ENCODE results near the gene LCLAT1. TPM values are rescaled to one million over a fixed set of nuclear protein-coding genes. Genes with fewer than 3 reads are reported as not detected.

The LCLAT1 gene
- total and polyA plus RNA-seq, 4 donors, result 10.3 to 21.1 (median 11.9) TPM

DNA sequence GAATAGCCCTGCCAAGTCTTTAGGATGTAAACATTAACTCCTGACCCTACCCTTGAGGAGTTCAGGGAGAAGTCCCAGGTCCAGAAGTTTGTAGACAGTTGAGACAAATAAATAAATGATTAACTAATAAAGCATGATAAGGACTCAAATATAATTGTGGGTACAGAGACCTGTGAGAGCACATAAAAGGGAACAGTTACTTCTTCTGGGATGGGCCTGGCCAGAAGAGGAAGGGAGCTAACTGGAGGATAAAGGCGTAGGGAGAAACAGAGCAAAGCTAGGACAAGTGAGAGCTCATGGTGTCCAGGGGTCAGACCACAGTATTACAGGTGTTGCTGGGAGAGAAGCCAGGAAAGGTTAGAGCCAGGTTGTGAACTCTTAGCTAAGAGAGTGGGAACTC is 3.0 kb downstream of the LCLAT1 start:
- Histone ChIP-seq H3K4me1 (ENCODE audit: control insufficient read depth, insufficient read depth, low read length) (peaks cover 5% of the 10 kb centered on the region), H3K4me3 (ENCODE audit: low read depth, low read length) (no peak overlapping the region), H3K27ac (ENCODE audit: low read depth, low read length) (no peak overlapping the region), H3K27me3 (ENCODE audit: control insufficient read depth, insufficient read depth, low read length) (no peaks in the 10 kb centered on the region), H3K36me3 (ENCODE audit: control insufficient read depth, insufficient read depth, low read length) (no peaks in the 10 kb centered on the region), H3K9me3 (ENCODE audit: control insufficient read depth, insufficient read depth, low read length) (no peaks in the 10 kb centered on the region)
- DNase-seq (ENCODE audit: low read depth in 4 of 6, low spot score in 6 of 6), result no peak
- 100% methylated on average over 1 of the region's 1 CpG for WGBS (ENCODE audit: insufficient coverage)

DNA sequence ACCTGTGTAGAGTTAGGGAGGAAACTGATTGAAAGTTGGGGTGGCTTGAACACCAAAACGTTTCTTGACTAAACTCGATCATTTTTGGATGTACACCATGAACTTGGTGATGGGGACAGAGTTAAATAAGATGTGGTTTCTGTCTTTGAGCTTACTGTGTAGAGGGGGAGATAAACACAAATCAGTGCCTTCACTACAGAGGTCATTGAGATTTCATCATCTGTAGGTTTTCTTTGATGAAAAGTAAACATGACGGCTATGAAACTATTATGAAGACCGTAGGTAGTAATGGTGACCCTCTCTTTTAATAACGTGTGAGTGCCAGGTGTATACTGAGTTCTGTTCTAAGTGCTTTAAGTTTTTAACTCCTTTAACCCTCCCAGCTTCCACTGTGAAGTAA is 6.5 kb downstream of the LCLAT1 start:
- Histone ChIP-seq H3K4me1 (ENCODE audit: control insufficient read depth, insufficient read depth, low read length) (no peaks in the 10 kb centered on the region), H3K27ac (ENCODE audit: low read depth, low read length) (no peak overlapping the region), H3K4me3 (ENCODE audit: low read depth, low read length) (no peak overlapping the region), H3K9me3 (ENCODE audit: control insufficient read depth, insufficient read depth, low read length) (no peaks in the 10 kb centered on the region), H3K36me3 (ENCODE audit: control insufficient read depth, insufficient read depth, low read length) (no peaks in the 10 kb centered on the region), H3K27me3 (ENCODE audit: control insufficient read depth, insufficient read depth, low read length) (no peaks in the 10 kb centered on the region)
- WGBS (ENCODE audit: insufficient coverage), result 89% methylated on average over 4 of the region's 5 CpGs
- no peak for DNase-seq (ENCODE audit: low read depth in 4 of 6, low spot score in 6 of 6)

DNA sequence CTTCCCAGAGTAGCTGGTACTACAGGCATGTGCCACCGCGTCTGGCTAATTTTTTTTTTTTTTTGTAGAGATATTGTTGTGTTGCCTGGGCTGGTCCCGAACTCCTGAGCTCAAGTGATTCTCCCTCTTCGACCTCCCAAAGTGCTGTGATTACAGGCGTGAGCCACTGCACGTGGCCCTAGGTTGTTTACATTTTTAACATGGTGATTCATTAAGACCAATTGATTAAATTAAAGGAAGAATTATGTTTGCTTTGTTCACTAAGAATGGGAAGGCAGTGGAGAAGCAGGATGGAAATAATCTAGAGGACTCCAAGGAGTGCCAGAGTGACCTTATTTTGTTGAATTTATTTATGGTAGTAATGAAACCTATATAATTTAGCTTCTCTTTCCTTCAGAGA is 7.5 kb downstream of the LCLAT1 start:
- WGBS (ENCODE audit: insufficient coverage), result no CpG with 5 or more reads among the region's 6 CpGs
- H3K36me3 ChIP-seq (ENCODE audit: control insufficient read depth, insufficient read depth, low read length), result no peaks in the 10 kb centered on the region
- no peaks in the 10 kb centered on the region for H3K4me1 ChIP-seq (ENCODE audit: control insufficient read depth, insufficient read depth, low read length)

DNA sequence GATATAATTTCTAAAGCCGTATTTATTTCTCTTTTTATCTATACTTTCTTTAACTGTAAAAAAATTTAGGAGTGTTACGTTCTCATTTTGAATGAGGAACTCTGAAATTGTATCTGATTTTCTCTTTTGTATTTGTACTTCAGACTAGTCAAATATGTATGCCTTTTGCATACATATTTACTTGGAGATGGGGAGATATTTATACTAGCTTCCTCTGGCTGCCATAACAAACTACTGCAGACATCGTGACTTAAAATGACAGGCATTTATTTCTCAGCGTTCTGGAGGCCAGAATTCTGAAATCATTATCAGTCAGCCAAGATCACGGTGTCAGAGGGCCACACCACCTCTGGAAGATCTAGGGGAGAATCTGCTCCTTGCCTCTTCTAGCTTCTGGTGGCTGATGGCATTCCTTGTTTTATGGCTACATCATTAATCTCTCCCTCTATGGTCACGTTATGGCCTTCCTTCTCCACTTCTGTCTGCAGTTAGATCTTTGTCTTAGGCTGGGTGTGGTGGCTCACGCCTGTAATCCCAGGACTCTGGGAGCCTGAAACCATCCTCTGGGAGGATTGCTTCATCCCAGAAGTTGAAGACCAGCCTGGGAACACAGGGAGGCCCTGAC is 8.2 kb downstream of the LCLAT1 start:
- 79% methylated on average over 4 of the region's 7 CpGs for WGBS (ENCODE audit: insufficient coverage)
- no peaks in the 10 kb centered on the region for H3K27me3 ChIP-seq (ENCODE audit: control insufficient read depth, insufficient read depth, low read length)
- no peaks in the 10 kb centered on the region for H3K4me1 ChIP-seq (ENCODE audit: control insufficient read depth, insufficient read depth, low read length)
- H3K27ac ChIP-seq (ENCODE audit: low read depth, low read length), result no peak overlapping the region
- H3K4me3 ChIP-seq (ENCODE audit: low read depth, low read length), result no peak overlapping the region
- DNase-seq (ENCODE audit: low read depth in 4 of 6, low spot score in 6 of 6), result no peak
- no peaks in the 10 kb centered on the region for H3K36me3 ChIP-seq (ENCODE audit: control insufficient read depth, insufficient read depth, low read length)
- no peaks in the 10 kb centered on the region for H3K9me3 ChIP-seq (ENCODE audit: control insufficient read depth, insufficient read depth, low read length)

More for the DNA sequence above, 7.5 kb downstream of the LCLAT1 start:
- no peak for DNase-seq (ENCODE audit: low read depth in 4 of 6, low spot score in 6 of 6)
- H3K4me3 ChIP-seq (ENCODE audit: low read depth, low read length), result no peak overlapping the region
- no peak overlapping the region for H3K27ac ChIP-seq (ENCODE audit: low read depth, low read length)
- no peaks in the 10 kb centered on the region for H3K27me3 ChIP-seq (ENCODE audit: control insufficient read depth, insufficient read depth, low read length)
- H3K9me3 ChIP-seq (ENCODE audit: control insufficient read depth, insufficient read depth, low read length), result no peaks in the 10 kb centered on the region

- Histone ChIP-seq H3K27me3 (ENCODE audit: control insufficient read depth, insufficient read depth, low read length) (no peaks in the 10 kb centered on the region), H3K4me1 (ENCODE audit: control insufficient read depth, insufficient read depth, low read length) (no peaks in the 10 kb centered on the region), H3K4me3 (ENCODE audit: low read depth, low read length) (no peak overlapping the region), H3K27ac (ENCODE audit: low read depth, low read length) (no peak overlapping the region), H3K9me3 (ENCODE audit: control insufficient read depth, insufficient read depth, low read length) (no peaks in the 10 kb centered on the region), H3K36me3 (ENCODE audit: control insufficient read depth, insufficient read depth, low read length) (no peaks in the 10 kb centered on the region)
- no peak for DNase-seq (ENCODE audit: low read depth in 4 of 6, low spot score in 6 of 6)
- WGBS (ENCODE audit: insufficient coverage), result no CpG with 5 or more reads among the region's 2 CpGs
Observed at GRCh38 chr2:30456106-30456505, 9.1 kb downstream of the LCLAT1 start.

- H3K9me3 ChIP-seq (ENCODE audit: control insufficient read depth, insufficient read depth, low read length), result no peaks in the 10 kb centered on the region
- no peaks in the 10 kb centered on the region for H3K27me3 ChIP-seq (ENCODE audit: control insufficient read depth, insufficient read depth, low read length)
- no peak overlapping the region for H3K27ac ChIP-seq (ENCODE audit: low read depth, low read length)
- H3K4me1 ChIP-seq (ENCODE audit: control insufficient read depth, insufficient read depth, low read length), result no peaks in the 10 kb centered on the region
- no peak overlapping the region for H3K4me3 ChIP-seq (ENCODE audit: low read depth, low read length)
- WGBS (ENCODE audit: insufficient coverage), result 93% methylated on average over 1 of the region's 2 CpGs
- H3K36me3 ChIP-seq (ENCODE audit: control insufficient read depth, insufficient read depth, low read length), result no peaks in the 10 kb centered on the region
- DNase-seq (ENCODE audit: low read depth in 4 of 6, low spot score in 6 of 6), result no peak
Observed at GRCh38 chr2:30456579-30456978, 9.5 kb downstream of the LCLAT1 start.

DNA sequence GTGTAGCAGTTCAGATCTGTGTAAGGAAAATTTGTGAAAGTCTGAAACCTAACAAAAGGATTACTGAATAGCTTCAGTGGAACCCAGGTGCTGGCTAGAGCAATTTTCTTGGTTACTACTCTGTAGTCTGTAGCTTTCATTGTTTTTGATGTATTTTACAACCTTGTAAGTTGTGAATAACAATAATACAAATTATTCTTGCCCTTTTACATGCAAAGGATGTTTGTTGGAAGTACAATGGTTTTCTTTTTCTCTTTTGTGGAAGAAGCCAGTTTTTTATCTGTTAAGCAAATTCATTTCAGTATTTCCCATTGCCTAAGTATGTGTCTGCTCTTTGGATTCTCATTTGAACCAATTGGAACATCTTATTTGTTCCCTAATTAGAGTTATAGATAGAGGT is 10.2 kb downstream of the LCLAT1 start:
- H3K4me3 ChIP-seq (ENCODE audit: low read depth, low read length), result no peak overlapping the region
- DNase-seq (ENCODE audit: low read depth in 4 of 6, low spot score in 6 of 6), result no peak
- no peak overlapping the region for H3K27ac ChIP-seq (ENCODE audit: low read depth, low read length)
- no peaks in the 10 kb centered on the region for H3K27me3 ChIP-seq (ENCODE audit: control insufficient read depth, insufficient read depth, low read length)
- no peaks in the 10 kb centered on the region for H3K9me3 ChIP-seq (ENCODE audit: control insufficient read depth, insufficient read depth, low read length)
- H3K36me3 ChIP-seq (ENCODE audit: control insufficient read depth, insufficient read depth, low read length), result no peaks in the 10 kb centered on the region
- no peaks in the 10 kb centered on the region for H3K4me1 ChIP-seq (ENCODE audit: control insufficient read depth, insufficient read depth, low read length)

- no peak for DNase-seq (ENCODE audit: low read depth in 4 of 6, low spot score in 6 of 6)
- H3K27me3 ChIP-seq (ENCODE audit: control insufficient read depth, insufficient read depth, low read length), result no peaks in the 10 kb centered on the region
- no peaks in the 10 kb centered on the region for H3K36me3 ChIP-seq (ENCODE audit: control insufficient read depth, insufficient read depth, low read length)
- WGBS (ENCODE audit: insufficient coverage), result 75% methylated on average over 1 of the region's 2 CpGs
- no peaks in the 10 kb centered on the region for H3K4me1 ChIP-seq (ENCODE audit: control insufficient read depth, insufficient read depth, low read length)
- H3K4me3 ChIP-seq (ENCODE audit: low read depth, low read length), result no peak overlapping the region
- no peak overlapping the region for H3K27ac ChIP-seq (ENCODE audit: low read depth, low read length)
- H3K9me3 ChIP-seq (ENCODE audit: control insufficient read depth, insufficient read depth, low read length), result no peaks in the 10 kb centered on the region
Observed at GRCh38 chr2:30459140-30459539, 12.1 kb downstream of the LCLAT1 start.

- Histone ChIP-seq H3K4me1 (ENCODE audit: control insufficient read depth, insufficient read depth, low read length) (no peaks in the 10 kb centered on the region), H3K27ac (ENCODE audit: low read depth, low read length) (no peak overlapping the region), H3K27me3 (ENCODE audit: control insufficient read depth, insufficient read depth, low read length) (no peaks in the 10 kb centered on the region), H3K4me3 (ENCODE audit: low read depth, low read length) (no peak overlapping the region), H3K36me3 (ENCODE audit: control insufficient read depth, insufficient read depth, low read length) (no peaks in the 10 kb centered on the region), H3K9me3 (ENCODE audit: control insufficient read depth, insufficient read depth, low read length) (no peaks in the 10 kb centered on the region)
- DNase-seq (ENCODE audit: low read depth in 4 of 6, low spot score in 6 of 6), result no peak
- WGBS (ENCODE audit: insufficient coverage), result 83% methylated on average over 1 of the region's 4 CpGs
Observed at GRCh38 chr2:30462131-30462857, 15.2 kb downstream of the LCLAT1 start.

DNA sequence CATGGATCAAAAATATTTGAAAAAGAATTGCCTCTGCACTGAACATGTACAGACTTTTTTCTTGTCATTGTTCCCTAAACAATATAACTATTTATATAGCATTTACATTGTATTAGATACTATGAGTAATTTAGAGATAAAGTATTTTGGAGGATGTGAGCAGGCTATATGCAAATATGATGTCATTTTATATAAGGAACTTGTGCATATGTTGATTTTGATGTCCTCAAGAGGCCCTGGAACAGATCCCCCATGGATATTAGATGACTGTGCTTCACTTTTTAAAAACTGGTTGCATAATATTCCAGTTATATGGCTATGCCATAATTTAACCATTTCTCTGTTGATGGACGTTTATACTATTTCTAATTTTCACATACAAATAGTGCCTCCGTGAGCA is 16.5 kb downstream of the LCLAT1 start:
- H3K36me3 ChIP-seq (ENCODE audit: control insufficient read depth, insufficient read depth, low read length), result no peaks in the 10 kb centered on the region
- no peak overlapping the region for H3K27ac ChIP-seq (ENCODE audit: low read depth, low read length)
- no CpG with 5 or more reads among the region's 2 CpGs for WGBS (ENCODE audit: insufficient coverage)
- H3K4me3 ChIP-seq (ENCODE audit: low read depth, low read length), result no peak overlapping the region
- DNase-seq (ENCODE audit: low read depth in 4 of 6, low spot score in 6 of 6), result no peak
- no peaks in the 10 kb centered on the region for H3K4me1 ChIP-seq (ENCODE audit: control insufficient read depth, insufficient read depth, low read length)
- H3K27me3 ChIP-seq (ENCODE audit: control insufficient read depth, insufficient read depth, low read length), result no peaks in the 10 kb centered on the region
- H3K9me3 ChIP-seq (ENCODE audit: control insufficient read depth, insufficient read depth, low read length), result no peaks in the 10 kb centered on the region

All from spinal cord (tissue), 10 donors.